Stomach (tissue), 9 donors: ENCODE data around the gene THADA. TPM values are rescaled to one million over a fixed set of nuclear protein-coding genes. Genes with fewer than 3 reads are reported as not detected.
"Not testable (repeated sequence)": the region's sequence is repeated elsewhere in the genome, so short reads cannot be mapped to it uniquely, and the experiment has no call there.

Source experiments
- DNase-seq, 2 donors: peaks; one replicate each; pipeline versions ENCODE4 v3.0.0 to v3.0.0-alpha.2; 2013 to 2019
- H3K27ac ChIP-seq, 5 donors: fragments of 200-600 bp in 4 of 5; sonication (generic) in 4 of 5; one replicate each; pipeline ENCODE4 v1.5.1; 2013 to 2019; ENCODE audit warnings: mild to moderate bottlenecking in 1 of 5, moderate library complexity in 1 of 5
- H3K27me3 ChIP-seq, 3 donors: fragments of 200-600 bp; sonication (generic); one replicate each; pipeline ENCODE4 v1.5.1; 2017 to 2019; ENCODE audit warnings: mixed run types in 1 of 3
- H3K36me3 ChIP-seq, 4 donors: fragments of 200-600 bp; sonication (generic); 1 replicate in 3 of 4; 2 replicates in 1 of 4; pipeline ENCODE4 v1.5.1; 2016 to 2019
- H3K4me1 ChIP-seq, 4 donors: fragments of 200-600 bp; sonication (generic); one replicate each; pipeline ENCODE4 v1.5.1; 2016 to 2019
- H3K4me3 ChIP-seq, 4 donors: fragments of 200-600 bp; sonication (generic) in 3 of 4; one replicate each; pipeline ENCODE4 v1.5.1; 2016 to 2019; ENCODE audit warnings: mild to moderate bottlenecking in 1 of 4
- H3K9me3 ChIP-seq, 4 donors: fragments of 200-600 bp; sonication (generic); one replicate each; pipeline ENCODE4 v1.5.1; 2016 to 2019
- CTCF ChIP-seq, 7 experiments: fragments of 450-650 bp in 4 of 7; fragments of 200-600 bp in 3 of 7; sonication (generic) in 3 of 7; IDR thresholded peaks; one replicate each; pipeline ENCODE4 v1.5.1; 2016 to 2019; ENCODE audit warnings: antibody characterized with exemption in 7 of 7, control low read depth in 2 of 7, mild to moderate bottlenecking in 1 of 7
- EP300 ChIP-seq: sonication (generic); formaldehyde crosslinking; IDR thresholded peaks from one replicate; pipeline ENCODE4 v1.6.1; 2017; ENCODE audit warnings: antibody characterized with exemption
- POLR2A ChIP-seq, 4 donors: fragments of 450-650 bp; IDR thresholded peaks; one replicate each; pipeline ENCODE4 v1.6.1; 2016; ENCODE audit warnings: antibody characterized with exemption in 4 of 4, control low read depth in 2 of 4, mild to moderate bottlenecking in 1 of 4, moderate library complexity in 1 of 4
- POLR2AphosphoS5 ChIP-seq, 3 donors: sonication (generic); formaldehyde crosslinking; IDR thresholded peaks; one replicate each; pipeline ENCODE4 v1.6.1; 2016; ENCODE audit warnings: antibody characterized with exemption in 3 of 3
- WGBS, 5 donors: extraction: QIAGEN DNeasy Blood & Tissue Kit in 3 of 5; methylation state at CpG; one replicate each; pipeline versions ENCODE4 v1.1.5 to v1.1.7; 2013 to 2018; 5-methylcytosine and 5-hydroxymethylcytosine counted together
- intact Hi-C: fragments of 100-400 bp; cut with DNase I; formaldehyde crosslinking; loops from one replicate; pipeline ENCODE4 v1.15.1; 2023; ENCODE audit warnings: low total_unique reads
- polyA plus RNA-seq, 3 donors: library from polyadenylated mRNA; stranded (reverse); fragments of 200-250 nt; gene quantifications; one replicate each; pipeline ENCODE4 v1.2.3, GENCODE V29; 2013
- total RNA-seq, 5 donors: library from RNA; depleted of rRNA; stranded (reverse); fragments of >200 nt; gene quantifications; one replicate each; pipeline versions ENCODE4 v1.1.0 to v1.2.3, GENCODE V29; 2014 to 2016
- donor health status: healthy with polysubstance abuse.
- donor health status: Bipolar disorder and iron deficiency.
- donor health status: healthy.

The THADA gene
- total and polyA plus RNA-seq, 8 donors, result 8.0 to 109 (median 31.9) TPM

- no peaks in the 10 kb centered on the region for H3K36me3 ChIP-seq
- 73 to 89% (median 75%) methylated on average over 3 of the region's 3 CpGs for WGBS, 5 donors
- no peak for DNase-seq
- TF ChIP-seq POLR2A (IDR thresholded peaks at IDR 0.05), result no peak
- TF ChIP-seq POLR2AphosphoS5 (IDR thresholded peaks at IDR 0.05), result no peak
- TF ChIP-seq CTCF (IDR thresholded peaks at IDR 0.05), result no peak
- no peak for TF ChIP-seq EP300
- peaks cover 30 to 63% (median 36%) of the 10 kb centered on the region in 4 donors for H3K4me1 ChIP-seq
- intact Hi-C loops, result no loop called here
- H3K27ac ChIP-seq, result peak overlapping the region in 3 of 5 donors; percentile 83 to 94 (median 94)
- no peaks in the 10 kb centered on the region for H3K27me3 ChIP-seq
- H3K4me3 ChIP-seq, result no peak overlapping the region
- H3K9me3 ChIP-seq, result no peaks in the 10 kb centered on the region
Observed at GRCh38 chr2:43191947-43192516, 403.8 kb downstream of the THADA start.

- H3K4me3 ChIP-seq, result no peak overlapping the region
- intact Hi-C loops, result no loop called here
- WGBS, 5 donors, result 63 to 77% (median 71%) methylated on average over 7 to 10 of the region's 10 CpGs
- no peaks in the 10 kb centered on the region for H3K36me3 ChIP-seq
- H3K4me1 ChIP-seq, result peaks cover 30 to 58% (median 36%) of the 10 kb centered on the region in 4 donors
- H3K27me3 ChIP-seq, result no peaks in the 10 kb centered on the region
- DNase-seq, result no peak
- no peak overlapping the region for H3K27ac ChIP-seq
- TF ChIP-seq POLR2A (IDR thresholded peaks at IDR 0.05), result no peak
- TF ChIP-seq EP300, result no peak
- TF ChIP-seq POLR2AphosphoS5 (IDR thresholded peaks at IDR 0.05), result no peak
- TF ChIP-seq CTCF (IDR thresholded peaks at IDR 0.05), result no peak
- no peaks in the 10 kb centered on the region for H3K9me3 ChIP-seq
Observed at GRCh38 chr2:43190311-43191052, 405.4 kb downstream of the THADA start.

- DNase-seq, H3K36me3 ChIP-seq, intact Hi-C loops, H3K27me3 ChIP-seq, H3K9me3 ChIP-seq, H3K4me3 ChIP-seq, H3K27ac ChIP-seq: not testable (repeated sequence)
- WGBS, 5 donors, result 47 to 69% (median 57%) methylated on average over 7 of the region's 7 CpGs
- peaks cover 24 to 56% (median 36%) of the 10 kb centered on the region in 4 donors for H3K4me1 ChIP-seq
Observed at GRCh38 chr2:43189861-43190260, 406.0 kb downstream of the THADA start.

GRCh38 chr2:43188561-43189386, 407.1 kb downstream of the THADA start:
- Histone ChIP-seq H3K9me3 (no peaks in the 10 kb centered on the region), H3K4me3 (no peak overlapping the region), H3K36me3 (no peaks in the 10 kb centered on the region), H3K27ac (no peak overlapping the region), H3K27me3 (no peaks in the 10 kb centered on the region), H3K4me1 (peaks cover 13 to 47% (median 28%) of the 10 kb centered on the region in 4 donors)
- no peak for DNase-seq
- WGBS, 5 donors, result 94 to 99% (median 95%) methylated on average over 14 to 16 of the region's 16 CpGs
- TF ChIP-seq POLR2AphosphoS5 (IDR thresholded peaks at IDR 0.05) (no peak), POLR2A (IDR thresholded peaks at IDR 0.05) (no peak)
- intact Hi-C loops, result no loop called here

- TF ChIP-seq POLR2AphosphoS5 (IDR thresholded peaks at IDR 0.05) (no peak), CTCF (IDR thresholded peaks at IDR 0.05) (no peak), POLR2A (IDR thresholded peaks at IDR 0.05) (no peak), EP300 (no peak)
- H3K36me3 ChIP-seq, result no peaks in the 10 kb centered on the region
- H3K4me1 ChIP-seq, result peaks cover 4 to 27% (median 9%) of the 10 kb centered on the region in 4 donors
- DNase-seq, result peak in 1 of 2 donors; percentile 75
- H3K27ac ChIP-seq, result peak overlapping the region in 2 of 5 donors; percentile 17 to 47
- WGBS, 5 donors, result 67 to 84% (median 77%) methylated on average over 11 to 12 of the region's 12 CpGs
- no peaks in the 10 kb centered on the region for H3K9me3 ChIP-seq
- no peaks in the 10 kb centered on the region for H3K27me3 ChIP-seq
- intact Hi-C loops, result no loop called here
- no peak overlapping the region for H3K4me3 ChIP-seq
Observed at GRCh38 chr2:43186679-43187374, 409.0 kb downstream of the THADA start.
